Measurements from ENCODE around the gene CT47A1. TPM values are rescaled to one million over a fixed set of nuclear protein-coding genes. Genes with fewer than 3 reads are reported as not detected.

The CT47A1 gene
- total and polyA plus RNA-seq, 2 donors (not counting 1 experiment from before 2014, with no cell fraction given): not detected

GRCh38 chrX:121011254-121011653, 25.7 kb upstream of the CT47A1 start:
- H3K36me3 ChIP-seq (replicated peaks in 1 of 2; ENCODE audit: control extremely low read depth in 1 of 2, control insufficient read depth in 1 of 2, extremely low read depth in 1 of 2, insufficient read depth in 2 of 2, low read length in 1 of 2): no peaks in the 10 kb centered on the region
- no peak overlapping the region for H3K4me2 ChIP-seq (replicated peaks; ENCODE audit: low read depth, low read length, poor library complexity, severe bottlenecking)
- H2AFZ ChIP-seq (ENCODE audit: insufficient read depth, low read depth, low read length, poor library complexity, severe bottlenecking): no peak overlapping the region
- no peak for DNase-seq
- no peak for ATAC-seq (ENCODE audit: low read depth)
- no peak overlapping the region for H3K9ac ChIP-seq (ENCODE audit: low read length)
- TF ChIP-seq CTCF (IDR thresholded peaks at IDR 0.05) (no peak), EZH2 (IDR thresholded peaks at IDR 0.05; ENCODE audit: borderline replicate concordance, insufficient read depth, low read depth, low read length, poor library complexity, severe bottlenecking) (no peak)
- Mint-ChIP-seq H3K27me3 (peaks cover 6% of the 10 kb centered on the region), H3K4me1 (no peaks in the 10 kb centered on the region), H3K27ac (no peak overlapping the region), H3K9me3 (ENCODE audit: insufficient read depth) (no peaks in the 10 kb centered on the region), H3K4me3 (no peak overlapping the region)
- H4K20me1 ChIP-seq (ENCODE audit: control insufficient read depth, insufficient read depth, low read length, poor library complexity, severe bottlenecking): no peaks in the 10 kb centered on the region
- POLR2A ChIA-PET: no interaction called here
- H3K27me3 ChIP-seq (replicated peaks in 1 of 4; ENCODE audit: control extremely low read depth in 1 of 4, control insufficient read depth in 3 of 4, insufficient read depth in 4 of 4, low read length in 3 of 4): no peaks in the 10 kb centered on the region
- H3K4me1 ChIP-seq (ENCODE audit: control insufficient read depth in 2 of 2, insufficient read depth in 2 of 2, low read length in 2 of 2): no peaks in the 10 kb centered on the region
- H3K4me3 ChIP-seq (ENCODE audit: control extremely low read depth in 1 of 5, extremely low read depth in 1 of 5, insufficient read depth in 1 of 5, low read depth in 2 of 5, low read length in 4 of 5): no peak overlapping the region
- CTCF ChIA-PET: no interaction called here
- intact Hi-C loops (cut with micrococcal nuclease): no loop called here
- no peaks in the 10 kb centered on the region for H3K79me2 ChIP-seq (ENCODE audit: control insufficient read depth, insufficient read depth, low read length)
- H3K9me3 ChIP-seq (ENCODE audit: control extremely low read depth in 1 of 3, control insufficient read depth in 2 of 3, insufficient read depth in 1 of 3, low read length in 2 of 3): peaks cover 0 to 16% (median 0%) of the 10 kb centered on the region in 3 donors
- no peak overlapping the region for H3K27ac ChIP-seq (ENCODE audit: low read length in 2 of 2)
- 100% methylated on average over 3 of the region's 7 CpGs for WGBS (ENCODE audit: insufficient coverage)

GRCh38 chrX:121010218-121010617, 24.7 kb upstream of the CT47A1 start:
- H4K20me1 ChIP-seq (ENCODE audit: control insufficient read depth, insufficient read depth, low read length, poor library complexity, severe bottlenecking): no peaks in the 10 kb centered on the region
- peaks cover 2% of the 10 kb centered on the region for H3K9me3 Mint-ChIP-seq (ENCODE audit: insufficient read depth)

More at GRCh38 chrX:121010218-121010617, 24.7 kb upstream of the CT47A1 start:
- ATAC-seq (ENCODE audit: low read depth): no peak
- H3K9me3 ChIP-seq (ENCODE audit: control extremely low read depth in 1 of 3, control insufficient read depth in 2 of 3, insufficient read depth in 1 of 3, low read length in 2 of 3): peaks cover 0 to 13% (median 0%) of the 10 kb centered on the region in 3 donors
- ChIA-PET POLR2A (no interaction called here), CTCF (no interaction called here)
- no peaks in the 10 kb centered on the region for H3K36me3 ChIP-seq (replicated peaks in 1 of 2; ENCODE audit: control extremely low read depth in 1 of 2, control insufficient read depth in 1 of 2, extremely low read depth in 1 of 2, insufficient read depth in 2 of 2, low read length in 1 of 2)
- no peak overlapping the region for H3K4me2 ChIP-seq (replicated peaks; ENCODE audit: low read depth, low read length, poor library complexity, severe bottlenecking)
- Mint-ChIP-seq H3K4me3 (no peak overlapping the region), H3K4me1 (no peaks in the 10 kb centered on the region), H3K27ac (no peak overlapping the region), H3K27me3 (peaks cover 10% of the 10 kb centered on the region)
- WGBS (ENCODE audit: insufficient coverage): no CpG with 5 or more reads among the region's 4 CpGs
- no peaks in the 10 kb centered on the region for H3K27me3 ChIP-seq (replicated peaks in 1 of 4; ENCODE audit: control extremely low read depth in 1 of 4, control insufficient read depth in 3 of 4, insufficient read depth in 4 of 4, low read length in 3 of 4)
- H3K4me1 ChIP-seq (ENCODE audit: control insufficient read depth in 2 of 2, insufficient read depth in 2 of 2, low read length in 2 of 2): no peaks in the 10 kb centered on the region
- TF ChIP-seq CTCF (IDR thresholded peaks at IDR 0.05) (no peak), EZH2 (IDR thresholded peaks at IDR 0.05; ENCODE audit: borderline replicate concordance, insufficient read depth, low read depth, low read length, poor library complexity, severe bottlenecking) (no peak)
- H2AFZ ChIP-seq (ENCODE audit: insufficient read depth, low read depth, low read length, poor library complexity, severe bottlenecking): no peak overlapping the region
- no peak overlapping the region for H3K9ac ChIP-seq (ENCODE audit: low read length)
- intact Hi-C loops (cut with micrococcal nuclease): no loop called here
- H3K27ac ChIP-seq (ENCODE audit: low read length in 2 of 2): no peak overlapping the region
- no peak for DNase-seq
- no peaks in the 10 kb centered on the region for H3K79me2 ChIP-seq (ENCODE audit: control insufficient read depth, insufficient read depth, low read length)
- no peak overlapping the region for H3K4me3 ChIP-seq (ENCODE audit: control extremely low read depth in 1 of 5, extremely low read depth in 1 of 5, insufficient read depth in 1 of 5, low read depth in 2 of 5, low read length in 4 of 5)

All from B cell (primary cell).